Measurements from ENCODE around the gene ACVRL1. TPM values are rescaled to one million over a fixed set of nuclear protein-coding genes. Genes with fewer than 3 reads are reported as not detected.

The ACVRL1 gene
- total RNA-seq, 2 experiments from 2014 or later = not detected

DNA sequence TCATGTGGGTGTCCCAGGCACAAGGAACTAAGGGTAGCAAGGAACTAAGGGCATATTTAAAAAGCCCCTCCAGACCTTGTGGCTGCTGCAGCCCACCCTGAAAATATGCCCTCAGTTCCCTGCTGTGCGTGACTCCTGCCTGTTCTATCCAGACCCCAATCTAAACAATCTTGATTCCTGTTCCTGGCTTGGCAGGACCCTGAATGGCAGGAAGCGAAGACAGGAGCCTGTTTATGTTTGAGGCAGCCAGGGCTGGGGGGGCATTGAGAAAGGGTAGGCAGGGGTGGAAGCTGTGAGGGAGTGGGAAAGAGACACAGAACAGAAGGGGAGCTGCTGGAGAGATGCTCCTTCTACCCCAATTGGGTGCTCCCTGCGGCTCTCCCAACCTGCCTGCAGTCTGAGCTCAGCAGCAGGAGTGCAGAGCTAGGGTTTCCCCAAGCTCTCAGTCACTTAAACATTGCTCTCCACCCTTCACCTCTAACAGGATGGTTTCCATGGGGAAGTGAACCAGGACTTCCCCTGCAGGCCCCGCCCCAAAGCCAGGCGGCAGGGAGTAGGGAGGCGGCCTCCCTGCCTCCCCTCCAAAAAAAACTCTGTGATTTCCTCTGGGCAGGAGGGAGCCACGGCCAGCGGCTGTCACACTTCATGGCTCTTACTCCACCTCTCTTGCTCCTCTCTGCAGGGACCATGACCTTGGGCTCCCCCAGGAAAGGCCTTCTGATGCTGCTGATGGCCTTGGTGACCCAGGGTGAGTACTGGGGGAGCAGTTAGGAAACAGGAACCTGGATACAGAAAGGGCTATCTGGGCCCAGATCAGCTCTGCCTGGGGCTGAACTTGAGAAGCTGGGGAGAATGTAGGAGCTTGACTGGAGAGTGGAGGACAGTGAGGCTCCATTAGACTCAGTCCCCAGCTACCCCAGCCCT is 4.7 kb downstream of the ACVRL1 start:
- no peak for ATAC-seq (ENCODE audit: poor library complexity)
- H3K36me3 ChIP-seq (ENCODE audit: insufficient read depth, low read length) = no peaks in the 10 kb centered on the region
- H3K4me1 ChIP-seq (ENCODE audit: insufficient read depth, low read length) = no peaks in the 10 kb centered on the region
- Mint-ChIP-seq H3K27me3 (peaks cover 29% of the 10 kb centered on the region), H3K27ac (no peak overlapping the region), H3K4me1 (ENCODE audit: low read depth) (no peaks in the 10 kb centered on the region), H3K36me3 (ENCODE audit: low read depth) (no peaks in the 10 kb centered on the region), H3K9me3 (no peaks in the 10 kb centered on the region), H3K4me3 (no peak overlapping the region)
- TF ChIP-seq, protein P1, sequence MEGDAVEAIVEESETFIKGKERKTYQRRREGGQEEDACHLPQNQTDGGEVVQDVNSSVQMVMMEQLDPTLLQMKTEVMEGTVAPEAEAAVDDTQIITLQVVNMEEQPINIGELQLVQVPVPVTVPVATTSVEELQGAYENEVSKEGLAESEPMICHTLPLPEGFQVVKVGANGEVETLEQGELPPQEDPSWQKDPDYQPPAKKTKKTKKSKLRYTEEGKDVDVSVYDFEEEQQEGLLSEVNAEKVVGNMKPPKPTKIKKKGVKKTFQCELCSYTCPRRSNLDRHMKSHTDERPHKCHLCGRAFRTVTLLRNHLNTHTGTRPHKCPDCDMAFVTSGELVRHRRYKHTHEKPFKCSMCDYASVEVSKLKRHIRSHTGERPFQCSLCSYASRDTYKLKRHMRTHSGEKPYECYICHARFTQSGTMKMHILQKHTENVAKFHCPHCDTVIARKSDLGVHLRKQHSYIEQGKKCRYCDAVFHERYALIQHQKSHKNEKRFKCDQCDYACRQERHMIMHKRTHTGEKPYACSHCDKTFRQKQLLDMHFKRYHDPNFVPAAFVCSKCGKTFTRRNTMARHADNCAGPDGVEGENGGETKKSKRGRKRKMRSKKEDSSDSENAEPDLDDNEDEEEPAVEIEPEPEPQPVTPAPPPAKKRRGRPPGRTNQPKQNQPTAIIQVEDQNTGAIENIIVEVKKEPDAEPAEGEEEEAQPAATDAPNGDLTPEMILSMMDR (IDR thresholded peaks at IDR 0.05) = no peak
- POLR2A ChIA-PET = interaction anchor here (0.7 kb wide), 1 partner anchor 112 kb away, joined by 3 read pairs; no protein-coding TSS in a partner anchor
- peaks cover 10 to 23% of the 10 kb centered on the region in 2 experiments for H3K27me3 ChIP-seq (ENCODE audit: control insufficient read depth in 1 of 2, insufficient read depth in 2 of 2, low read length in 2 of 2)
- no peak overlapping the region for H3K27ac ChIP-seq (ENCODE audit: low read depth in 1 of 2, low read length in 2 of 2)
- DNase-seq = peak in 1 of 14 experiments; percentile 39
- no peak overlapping the region for H3K4me3 ChIP-seq (ENCODE audit: low read length)
- intact Hi-C loops (cut with DNase I, micrococcal nuclease) = no loop called here
- H3K9me3 ChIP-seq (ENCODE audit: control insufficient read depth in 1 of 2, insufficient read depth in 1 of 2, low read length in 2 of 2) = no peaks in the 10 kb centered on the region
- CTCF ChIA-PET = no interaction called here

DNA sequence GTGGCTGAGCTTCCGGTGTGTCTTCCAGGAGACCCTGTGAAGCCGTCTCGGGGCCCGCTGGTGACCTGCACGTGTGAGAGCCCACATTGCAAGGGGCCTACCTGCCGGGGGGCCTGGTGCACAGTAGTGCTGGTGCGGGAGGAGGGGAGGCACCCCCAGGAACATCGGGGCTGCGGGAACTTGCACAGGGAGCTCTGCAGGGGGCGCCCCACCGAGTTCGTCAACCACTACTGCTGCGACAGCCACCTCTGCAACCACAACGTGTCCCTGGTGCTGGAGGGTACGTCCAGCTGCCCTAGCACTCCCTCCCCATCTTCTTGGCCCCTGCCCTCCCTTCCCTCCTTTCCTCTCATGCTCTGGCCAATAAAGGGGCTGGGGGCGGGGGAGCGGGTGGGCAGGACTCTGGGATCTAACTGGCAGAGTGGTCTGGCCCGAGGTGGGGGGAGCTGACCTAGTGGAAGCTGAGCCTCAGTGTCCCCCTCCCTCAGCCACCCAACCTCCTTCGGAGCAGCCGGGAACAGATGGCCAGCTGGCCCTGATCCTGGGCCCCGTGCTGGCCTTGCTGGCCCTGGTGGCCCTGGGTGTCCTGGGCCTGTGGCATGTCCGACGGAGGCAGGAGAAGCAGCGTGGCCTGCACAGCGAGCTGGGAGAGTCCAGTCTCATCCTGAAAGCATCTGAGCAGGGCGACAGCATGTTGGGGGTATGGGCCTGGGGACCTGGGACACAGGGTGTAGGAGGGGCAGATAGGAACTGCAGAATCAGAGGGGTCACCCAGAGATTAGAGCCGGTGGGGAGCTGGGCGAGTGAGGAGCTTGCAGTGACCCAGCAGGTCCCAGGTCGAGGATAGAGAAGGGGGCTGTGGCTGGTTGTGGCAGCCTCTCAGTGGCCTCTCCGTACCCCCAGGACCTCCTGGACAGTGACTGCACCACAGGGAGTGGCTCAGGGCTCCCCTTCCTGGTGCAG is 6.0 kb downstream of the ACVRL1 start:
- ChIA-PET POLR2A (no interaction called here), CTCF (no interaction called here)

More for the DNA sequence above, 6.0 kb downstream of the ACVRL1 start:
- Mint-ChIP-seq H3K27me3 (peaks cover 22% of the 10 kb centered on the region), H3K27ac (no peak overlapping the region), H3K4me3 (no peak overlapping the region), H3K9me3 (no peaks in the 10 kb centered on the region), H3K36me3 (ENCODE audit: low read depth) (no peaks in the 10 kb centered on the region), H3K4me1 (ENCODE audit: low read depth) (no peaks in the 10 kb centered on the region)
- intact Hi-C loops (cut with DNase I, micrococcal nuclease) = no loop called here
- Histone ChIP-seq H3K36me3 (ENCODE audit: insufficient read depth, low read length) (no peaks in the 10 kb centered on the region), H3K27me3 (ENCODE audit: control insufficient read depth in 1 of 2, insufficient read depth in 2 of 2, low read length in 2 of 2) (peaks cover 2 to 11% of the 10 kb centered on the region in 2 experiments), H3K27ac (ENCODE audit: low read depth in 1 of 2, low read length in 2 of 2) (no peak overlapping the region), H3K9me3 (ENCODE audit: control insufficient read depth in 1 of 2, insufficient read depth in 1 of 2, low read length in 2 of 2) (no peaks in the 10 kb centered on the region), H3K4me1 (ENCODE audit: insufficient read depth, low read length) (no peaks in the 10 kb centered on the region), H3K4me3 (ENCODE audit: low read length) (no peak overlapping the region)
- DNase-seq (no peak), ATAC-seq (ENCODE audit: poor library complexity) (no peak)
- TF ChIP-seq, protein P1 (IDR thresholded peaks at IDR 0.05) = no peak

Data from CD4-positive, alpha-beta T cell (primary cell).